ENCODE measurements around the gene NDUFS3. TPM values are rescaled to one million over a fixed set of nuclear protein-coding genes. Genes with fewer than 3 reads are reported as not detected.
A peak's percentile ranks its signal among the peaks of the same experiment; 100 is the strongest.
"Not testable (repeated sequence)": the region's sequence is repeated elsewhere in the genome, so short reads cannot be mapped to it uniquely, and the experiment has no call there.

NDUFS3 gene
- 137 and 253 TPM in 2 replicates for total RNA-seq (2014; rRNA removed; shearing (Covaris generic))

GRCh38 chr11:47578524-47579494, at the start of gene NDUFS3, which contains the start of gene KBTBD4:
Gene NDUFS3 (plus strand): TSS chr11:47579074. CDS start chr11:47579092, 18 bp downstream.
Gene KBTBD4 (minus strand): TSS chr11:47578970. CDS start chr11:47578951, 19 bp downstream.
- peak; percentile 88 for DNase-seq (ENCODE audit: low read depth)

DNA sequence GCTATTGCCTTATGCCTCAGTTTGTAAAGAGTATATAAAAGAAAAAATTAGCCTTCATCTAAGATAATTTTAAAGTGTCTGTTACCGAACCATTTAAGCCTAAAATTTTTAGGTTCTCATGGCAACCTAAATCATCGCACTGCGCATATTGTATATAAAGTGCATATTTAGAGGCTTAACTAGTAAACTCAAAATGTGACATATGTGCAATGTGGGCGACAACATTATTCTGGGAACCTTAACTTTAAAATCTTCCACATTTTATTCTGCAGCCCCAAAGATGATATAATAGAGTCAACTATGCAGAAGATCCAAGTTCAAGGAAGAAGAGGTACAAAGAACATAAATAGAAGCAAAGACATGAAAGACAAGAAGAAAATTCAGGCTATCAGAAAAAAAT, 48.9 kb upstream of the NDUFS3 start:
- DNase-seq (ENCODE audit: low read depth) = no peak

- DNase-seq (ENCODE audit: low read depth) = not testable (repeated sequence)
Measured at GRCh38 chr11:47530721-47531120, 48.2 kb upstream of the NDUFS3 start.

DNA sequence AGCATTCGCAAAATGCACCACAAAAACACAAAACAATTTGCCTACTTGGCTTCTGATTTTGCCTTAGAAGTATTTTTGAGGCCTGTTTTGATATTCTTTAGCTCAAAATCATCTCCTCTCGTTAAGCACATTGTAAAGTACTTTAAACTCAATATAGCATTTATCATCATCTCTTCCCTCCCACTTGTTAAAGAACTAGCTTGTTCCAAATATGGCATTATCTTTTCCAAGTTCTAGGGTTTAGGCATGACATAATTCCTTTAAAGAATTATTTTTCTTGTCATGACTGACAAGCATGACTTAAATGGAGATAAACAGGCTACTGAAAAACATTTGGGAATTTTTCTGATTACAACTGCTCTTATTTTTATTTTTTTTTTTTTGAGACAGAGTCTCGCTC, 47.2 kb upstream of the NDUFS3 start:
- DNase-seq (ENCODE audit: low read depth) = no peak

DNA sequence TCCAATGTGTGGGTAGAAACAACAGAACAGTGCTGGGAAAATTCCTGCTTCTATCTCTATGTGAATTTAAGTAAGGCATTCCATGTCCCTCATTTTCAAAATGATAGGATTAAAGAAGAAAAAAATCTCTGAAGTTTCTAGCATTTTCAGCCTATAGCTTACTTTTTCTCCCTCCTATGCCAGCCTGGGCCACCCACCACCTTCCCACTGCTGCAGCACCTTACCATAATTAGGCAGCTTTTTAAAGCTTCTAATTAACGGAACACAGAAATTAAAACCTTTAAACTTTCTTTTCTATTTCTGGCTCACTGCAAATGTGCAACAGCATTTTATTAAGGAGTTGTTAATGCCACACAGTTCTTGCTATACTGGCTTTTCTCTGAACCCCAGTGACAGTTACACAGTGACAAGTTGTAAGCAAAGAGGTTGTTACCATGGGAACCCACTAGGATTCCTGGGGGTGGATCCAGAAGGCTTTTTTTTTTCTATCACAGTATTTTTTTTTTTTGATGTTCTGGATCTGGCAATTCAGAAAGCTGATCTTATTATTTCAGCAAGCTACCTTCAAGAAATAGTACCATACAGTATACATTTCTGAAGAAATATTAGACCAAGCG, 46.2 kb upstream of the NDUFS3 start:
- DNase-seq (ENCODE audit: low read depth) = no peak

- DNase-seq (ENCODE audit: low read depth) = no peak
Measured at GRCh38 chr11:47533690-47534151, 45.2 kb upstream of the NDUFS3 start.

DNA sequence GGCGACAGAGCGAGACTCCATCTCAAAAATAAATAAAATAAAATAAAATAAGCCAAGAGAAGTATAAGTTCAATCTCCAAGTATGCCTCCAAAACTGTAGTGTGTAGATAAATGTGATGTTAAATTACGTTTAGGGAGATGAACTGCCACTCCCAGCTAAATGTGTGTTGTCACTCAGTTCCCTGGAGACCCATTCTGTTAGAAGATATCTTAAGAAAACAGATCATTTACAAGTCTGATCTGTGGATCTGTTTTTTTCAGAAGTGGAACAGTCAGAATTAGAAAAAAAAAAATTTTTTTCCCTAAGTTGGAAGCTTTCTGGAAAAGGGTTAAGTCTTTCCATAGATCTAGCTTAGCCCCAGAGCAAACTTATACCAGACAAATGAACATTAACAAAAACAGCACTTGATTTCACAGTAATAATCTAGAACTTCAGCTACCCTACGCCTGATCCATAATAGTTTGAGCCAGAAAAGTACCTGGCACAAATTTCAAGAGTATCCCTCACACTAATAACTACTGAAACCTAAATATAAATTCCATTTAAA, 44.1 kb upstream of the NDUFS3 start:
- DNase-seq (ENCODE audit: low read depth) = no peak

DNA sequence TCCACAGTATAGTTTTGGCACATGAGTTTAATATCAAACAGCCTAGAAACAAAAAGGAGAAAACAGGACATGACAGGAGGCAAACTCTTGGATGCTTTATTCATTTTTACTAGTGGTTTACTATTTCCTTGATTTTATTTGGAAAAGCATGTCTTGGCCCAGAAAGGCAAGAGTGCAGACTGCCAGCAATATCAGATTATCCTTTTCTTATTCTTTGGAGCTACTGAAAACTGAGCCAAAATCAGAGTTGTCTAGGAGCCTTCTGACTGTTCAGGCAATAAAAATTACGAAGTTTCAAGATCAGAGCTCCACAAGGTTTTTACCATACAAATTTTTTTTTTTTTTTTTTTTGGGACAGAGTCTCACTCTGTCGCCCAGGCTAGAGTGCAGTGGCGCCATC, 42.0 kb upstream of the NDUFS3 start:
- no peak for DNase-seq (ENCODE audit: low read depth)

DNA sequence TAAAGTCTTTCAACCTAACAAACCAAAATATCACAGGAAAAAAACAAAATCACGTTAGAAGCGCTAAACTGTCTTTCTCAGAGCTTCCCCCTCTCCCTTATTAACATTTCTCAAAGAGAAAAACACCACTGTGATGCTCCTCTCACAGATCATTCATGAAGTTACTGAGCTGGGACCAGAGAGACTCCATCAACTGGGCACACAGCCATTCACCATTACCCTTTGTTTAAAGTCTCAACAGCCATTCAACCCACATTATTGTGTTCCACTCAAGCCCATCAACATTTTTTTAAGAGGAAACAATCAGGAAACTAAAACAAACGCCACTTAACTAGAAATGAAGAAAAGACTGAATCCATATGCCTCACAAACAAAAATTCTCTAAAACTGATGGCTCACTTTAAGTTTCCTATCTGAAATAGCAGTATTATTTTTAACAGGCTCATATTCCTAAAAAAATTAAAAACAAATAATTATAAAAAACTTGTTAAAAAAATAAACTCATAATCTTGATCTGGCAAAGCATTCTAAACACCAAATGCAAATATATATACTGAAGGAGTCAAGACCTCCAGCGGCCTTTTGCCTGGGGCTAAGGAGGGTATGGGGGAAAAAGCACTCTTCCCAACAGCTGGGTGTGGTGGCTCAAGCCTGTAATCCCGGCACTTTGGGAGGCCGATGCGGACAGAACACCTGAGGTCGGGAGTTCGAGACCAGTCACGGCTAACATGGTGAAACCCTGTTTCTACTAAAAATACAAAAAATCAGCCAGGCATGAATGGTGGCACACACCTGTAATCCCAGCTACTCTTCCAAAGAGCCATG, 39.9 kb upstream of the NDUFS3 start:
- DNase-seq (ENCODE audit: low read depth) = no peak

DNA sequence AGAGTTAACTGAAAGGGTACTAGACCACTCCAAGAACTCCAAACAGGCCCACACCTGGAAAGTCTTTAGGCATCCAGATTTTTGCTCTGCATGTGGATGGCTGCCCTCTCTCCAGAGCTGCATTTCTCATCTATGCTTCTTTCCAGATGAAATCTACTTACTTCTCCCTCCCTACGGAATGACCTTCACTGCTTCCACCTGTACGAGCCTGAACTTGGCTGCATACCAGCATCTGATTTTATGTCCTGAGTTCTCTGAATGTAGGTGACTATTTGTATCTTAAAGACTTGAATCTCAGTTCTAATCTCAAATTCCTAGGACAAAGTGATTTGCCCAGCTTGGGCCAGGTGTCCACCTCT, 39.2 kb upstream of the NDUFS3 start:
- DNase-seq (ENCODE audit: low read depth) = no peak

DNA sequence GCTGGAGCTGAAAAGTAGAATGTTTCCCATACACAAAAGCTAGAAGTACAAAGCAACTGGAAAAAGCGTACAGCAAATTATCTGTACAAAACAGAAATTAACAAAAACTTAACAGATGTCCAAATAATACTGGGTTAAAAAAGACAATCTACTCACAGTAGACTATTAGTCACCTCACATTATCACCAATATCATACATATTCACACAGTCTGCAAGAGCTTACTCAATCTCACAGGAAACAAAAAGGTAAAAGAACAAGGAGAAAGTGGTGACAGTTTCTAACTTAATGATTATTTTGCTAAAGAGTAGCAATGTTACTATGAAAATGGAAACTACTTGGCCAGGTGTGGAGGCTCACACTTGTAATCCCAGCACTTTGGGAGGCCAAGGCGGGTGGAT, 37.8 kb upstream of the NDUFS3 start:
- no peak for DNase-seq (ENCODE audit: low read depth)

DNA sequence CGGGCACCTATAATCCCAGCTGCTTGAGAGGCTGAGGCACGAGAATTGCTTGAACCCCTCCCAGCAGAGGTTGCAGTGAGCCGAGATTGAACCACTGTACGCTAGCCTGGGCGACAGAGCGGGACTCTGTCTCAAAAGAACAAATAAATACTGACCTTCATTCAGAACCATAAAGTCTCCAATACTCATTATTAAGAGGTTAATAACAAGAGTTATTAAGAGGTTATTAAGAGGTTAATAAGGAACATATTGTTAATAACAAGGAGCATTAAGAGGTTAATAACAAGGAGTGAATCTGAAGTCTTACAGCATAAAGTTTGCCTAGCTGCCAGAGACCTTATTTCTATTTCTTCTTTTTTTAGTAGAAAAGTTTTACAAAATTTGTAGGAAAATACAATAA, 33.6 kb upstream of the NDUFS3 start:
- no peak for DNase-seq (ENCODE audit: low read depth)

DNA sequence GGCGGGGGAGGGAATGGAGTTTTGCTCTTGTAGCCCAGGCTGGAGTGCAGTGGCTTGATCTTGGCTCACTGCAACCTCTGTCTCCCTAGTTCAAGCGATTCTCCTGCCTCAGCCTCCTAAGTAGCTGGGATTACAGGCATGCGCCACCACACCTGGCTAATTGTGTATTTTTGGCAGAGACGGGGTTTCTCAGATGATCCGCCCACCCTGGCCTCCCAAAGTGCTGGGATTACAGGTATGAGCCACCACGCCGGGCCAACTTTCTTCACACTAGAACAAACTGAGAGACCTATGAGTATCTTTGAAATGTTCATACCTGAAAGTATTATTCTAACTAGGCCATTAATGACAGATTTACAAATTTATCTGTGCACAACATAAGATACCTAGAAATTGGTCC, 32.6 kb upstream of the NDUFS3 start:
- DNase-seq (ENCODE audit: low read depth) = not testable (repeated sequence)

GRCh38 chr11:47550288-47551047, 28.4 kb upstream of the NDUFS3 start:
- DNase-seq (ENCODE audit: low read depth) = no peak

- peak; percentile 26 for DNase-seq (ENCODE audit: low read depth)
Measured at GRCh38 chr11:47551086-47551485, 27.8 kb upstream of the NDUFS3 start.

GRCh38 chr11:47552056-47552565, 26.8 kb upstream of the NDUFS3 start:
- peak; percentile 37 for DNase-seq (ENCODE audit: low read depth)

- peak; percentile 96 for DNase-seq (ENCODE audit: low read depth)
Measured at GRCh38 chr11:47552566-47553405, 26.1 kb upstream of the NDUFS3 start, which contains the start of gene CELF1. Gene CELF1 (minus strand): TSS chr11:47553132. CDS start chr11:47499523, 53,609 bp downstream.

- no peak for DNase-seq (ENCODE audit: low read depth)
Measured at GRCh38 chr11:47553406-47553743, 25.5 kb upstream of the NDUFS3 start.

DNA sequence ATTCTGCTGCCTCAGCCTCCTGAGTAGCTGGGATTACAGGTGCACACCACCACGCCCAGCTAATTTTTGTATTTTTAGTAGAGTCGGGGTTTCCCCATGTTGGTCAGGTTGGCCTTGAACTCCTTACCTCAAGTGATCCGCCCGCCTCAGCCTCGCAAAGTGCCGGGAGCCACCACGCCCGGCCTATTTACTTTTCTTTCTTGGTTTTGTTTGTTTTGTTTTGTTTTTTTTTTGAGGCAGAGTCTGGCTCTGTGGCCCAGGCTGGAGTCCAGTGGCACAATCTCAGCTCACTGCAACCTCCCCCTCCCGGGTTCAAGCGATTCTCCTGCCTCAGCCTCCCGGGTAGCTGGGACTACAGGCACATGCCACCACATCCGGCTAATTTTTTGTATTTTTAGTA, 21.9 kb upstream of the NDUFS3 start:
- not testable (repeated sequence) for DNase-seq (ENCODE audit: low read depth)

GRCh38 chr11:47558695-47559094, 20.2 kb upstream of the NDUFS3 start:
- no peak for DNase-seq (ENCODE audit: low read depth)
